Measurements from ENCODE around the gene DZIP1L. TPM values are rescaled to one million over a fixed set of nuclear protein-coding genes. Genes with fewer than 3 reads are reported as not detected.

Gene DZIP1L
- total RNA-seq, 1 donor from 2014 or later = 19.0 TPM

DNA sequence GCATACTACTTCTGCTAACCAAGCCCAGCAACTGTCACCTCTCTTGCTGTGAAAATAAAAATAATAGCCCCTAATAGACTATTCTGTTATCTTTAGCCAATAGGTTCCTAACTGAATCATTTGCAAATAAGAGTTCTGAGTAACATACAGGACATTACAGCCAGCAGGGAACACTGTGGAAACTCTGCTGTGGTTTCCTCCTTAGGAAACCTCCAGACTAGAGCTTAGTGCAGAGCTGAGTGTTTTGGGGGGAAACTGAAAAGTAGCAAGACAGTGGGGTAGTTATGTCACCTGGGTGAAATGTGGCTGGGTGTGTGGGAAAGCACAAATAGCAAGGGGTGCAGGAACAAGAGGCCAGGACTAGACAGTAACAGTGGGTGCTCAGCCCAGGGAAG lies 32.4 kb downstream of the DZIP1L start:
- peak overlapping the region; percentile 75 for H3K4me2 ChIP-seq (ENCODE audit: low read length)
- peaks cover 4% of the 10 kb centered on the region for H4K20me1 ChIP-seq (ENCODE audit: insufficient read depth, low read length)
- Mint-ChIP-seq H3K27me3 (ENCODE audit: low read depth, unreplicated experiment) (no peaks in the 10 kb centered on the region), H3K9me3 (ENCODE audit: unreplicated experiment) (peaks cover 2% of the 10 kb centered on the region), H3K36me3 (ENCODE audit: low read depth, unreplicated experiment) (peaks cover 37% of the 10 kb centered on the region), H3K4me3 (ENCODE audit: unreplicated experiment) (no peak overlapping the region), H3K27ac (ENCODE audit: unreplicated experiment) (peak overlapping the region; percentile 95), H3K4me1 (ENCODE audit: low read depth, unreplicated experiment) (peaks cover 54% of the 10 kb centered on the region)
- peak overlapping the region; percentile 77 for H3K9ac ChIP-seq (ENCODE audit: low read length)
- DNase-seq (ENCODE audit: low read depth) (peak; percentile 54), FAIRE-seq (no peak)
- H3K79me2 ChIP-seq (ENCODE audit: insufficient read depth, low read length) = no peaks in the 10 kb centered on the region
- H3K4me3 ChIP-seq (ENCODE audit: insufficient read depth, low read depth, low read length) = peak overlapping the region; percentile 41
- no peaks in the 10 kb centered on the region for H3K27me3 ChIP-seq (ENCODE audit: insufficient read depth, low read length)
- no peaks in the 10 kb centered on the region for H3K9me3 ChIP-seq (ENCODE audit: insufficient read depth, low read depth, low read length)
- peaks cover 61% of the 10 kb centered on the region for H3K4me1 ChIP-seq (ENCODE audit: insufficient read depth, low read length)
- peaks cover 27% of the 10 kb centered on the region for H3K36me3 ChIP-seq (ENCODE audit: insufficient read depth, low read length)
- H3K27ac ChIP-seq (ENCODE audit: low read depth, low read length) = peak overlapping the region; percentile 90
- no peak for TF ChIP-seq EZH2 (IDR thresholded peaks at IDR 0.05; ENCODE audit: insufficient read depth, low read length)
- TF ChIP-seq, protein P1, sequence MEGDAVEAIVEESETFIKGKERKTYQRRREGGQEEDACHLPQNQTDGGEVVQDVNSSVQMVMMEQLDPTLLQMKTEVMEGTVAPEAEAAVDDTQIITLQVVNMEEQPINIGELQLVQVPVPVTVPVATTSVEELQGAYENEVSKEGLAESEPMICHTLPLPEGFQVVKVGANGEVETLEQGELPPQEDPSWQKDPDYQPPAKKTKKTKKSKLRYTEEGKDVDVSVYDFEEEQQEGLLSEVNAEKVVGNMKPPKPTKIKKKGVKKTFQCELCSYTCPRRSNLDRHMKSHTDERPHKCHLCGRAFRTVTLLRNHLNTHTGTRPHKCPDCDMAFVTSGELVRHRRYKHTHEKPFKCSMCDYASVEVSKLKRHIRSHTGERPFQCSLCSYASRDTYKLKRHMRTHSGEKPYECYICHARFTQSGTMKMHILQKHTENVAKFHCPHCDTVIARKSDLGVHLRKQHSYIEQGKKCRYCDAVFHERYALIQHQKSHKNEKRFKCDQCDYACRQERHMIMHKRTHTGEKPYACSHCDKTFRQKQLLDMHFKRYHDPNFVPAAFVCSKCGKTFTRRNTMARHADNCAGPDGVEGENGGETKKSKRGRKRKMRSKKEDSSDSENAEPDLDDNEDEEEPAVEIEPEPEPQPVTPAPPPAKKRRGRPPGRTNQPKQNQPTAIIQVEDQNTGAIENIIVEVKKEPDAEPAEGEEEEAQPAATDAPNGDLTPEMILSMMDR (IDR thresholded peaks at IDR 0.05; ENCODE audit: insufficient read depth, low read depth, low read length) = no peak
- no peak overlapping the region for H2AFZ ChIP-seq (ENCODE audit: low read depth, low read length)

DNA sequence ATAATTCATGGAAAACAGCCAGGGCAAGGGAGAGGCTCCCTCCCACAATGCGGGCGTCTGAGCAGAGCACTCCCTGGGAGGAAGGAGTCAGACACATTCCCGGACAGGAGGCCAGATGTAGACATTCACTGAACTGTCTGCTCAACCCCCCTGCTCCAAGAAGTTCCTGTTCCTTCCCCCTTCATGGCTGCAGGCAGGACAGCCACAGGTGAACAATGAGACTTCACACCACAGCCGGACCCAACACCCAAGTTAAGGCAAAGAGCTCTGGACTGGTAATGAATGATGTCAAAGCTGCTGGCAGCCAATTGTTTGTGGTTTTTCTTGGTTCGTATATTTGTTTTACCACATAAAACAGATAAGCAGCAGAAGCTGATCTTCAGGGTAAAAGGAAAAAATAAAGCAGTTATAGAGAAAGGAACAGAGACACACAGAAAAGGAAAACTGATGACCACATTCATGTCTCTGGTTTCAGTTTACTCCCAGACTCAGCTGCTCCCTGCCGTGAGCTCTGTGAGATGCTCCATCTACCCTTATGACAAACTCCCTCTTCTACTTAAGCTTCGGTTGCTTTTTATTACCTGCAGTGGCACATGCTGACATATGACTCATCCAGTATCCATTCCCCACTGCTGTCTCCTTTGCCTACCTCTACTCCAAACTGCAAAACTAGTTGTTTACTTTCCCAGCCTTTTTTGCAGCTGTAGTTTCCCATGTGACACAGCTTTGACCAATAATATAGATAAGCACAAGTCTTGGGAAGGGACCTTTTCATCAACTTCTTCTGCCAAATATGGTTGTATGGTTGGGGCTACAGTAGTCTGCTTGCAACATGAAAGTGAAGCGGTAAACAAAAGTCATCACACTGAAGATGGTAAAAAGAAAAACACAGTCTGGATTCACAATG lies 33.1 kb downstream of the DZIP1L start:
- DNase-seq (ENCODE audit: low read depth) = peak; percentile 97
- Histone ChIP-seq H3K36me3 (ENCODE audit: insufficient read depth, low read length) (peaks cover 21% of the 10 kb centered on the region), H3K27me3 (ENCODE audit: insufficient read depth, low read length) (no peaks in the 10 kb centered on the region), H4K20me1 (ENCODE audit: insufficient read depth, low read length) (peaks cover 4% of the 10 kb centered on the region), H3K79me2 (ENCODE audit: insufficient read depth, low read length) (no peaks in the 10 kb centered on the region), H3K9ac (ENCODE audit: low read length) (peak overlapping the region; percentile 77), H3K4me2 (ENCODE audit: low read length) (peak overlapping the region; percentile 75), H3K27ac (ENCODE audit: low read depth, low read length) (peak overlapping the region; percentile 90), H2AFZ (ENCODE audit: low read depth, low read length) (no peak overlapping the region), H3K4me1 (ENCODE audit: insufficient read depth, low read length) (peaks cover 67% of the 10 kb centered on the region), H3K4me3 (ENCODE audit: insufficient read depth, low read depth, low read length) (peak overlapping the region; percentile 41), H3K9me3 (ENCODE audit: insufficient read depth, low read depth, low read length) (no peaks in the 10 kb centered on the region)
- H3K27ac Mint-ChIP-seq (ENCODE audit: unreplicated experiment) = peak overlapping the region; percentile 95
- peaks cover 35% of the 10 kb centered on the region for H3K36me3 Mint-ChIP-seq (ENCODE audit: low read depth, unreplicated experiment)
- H3K27me3 Mint-ChIP-seq (ENCODE audit: low read depth, unreplicated experiment) = no peaks in the 10 kb centered on the region
- H3K9me3 Mint-ChIP-seq (ENCODE audit: unreplicated experiment) = peaks cover 2% of the 10 kb centered on the region
- TF ChIP-seq, protein P1 (IDR thresholded peaks at IDR 0.05; ENCODE audit: insufficient read depth, low read depth, low read length) = no peak
- H3K4me3 Mint-ChIP-seq (ENCODE audit: unreplicated experiment) = peak overlapping the region; percentile 74
- peaks cover 56% of the 10 kb centered on the region for H3K4me1 Mint-ChIP-seq (ENCODE audit: low read depth, unreplicated experiment)
- peak; percentile 41 for FAIRE-seq
